ENCODE data around the gene KIAA0232. TPM values are rescaled to one million over a fixed set of nuclear protein-coding genes. Genes with fewer than 3 reads are reported as not detected.
A peak's percentile ranks its signal among the peaks of the same experiment; 100 is the strongest.

KIAA0232 gene
- total RNA-seq, 4 donors from 2014 or later, result 19.8 to 73.6 (median 49.5) TPM

- Histone ChIP-seq H3K4me3 (no peak overlapping the region), H3K36me3 (no peaks in the 10 kb centered on the region), H3K4me1 (peaks cover 0 to 12% (median 0%) of the 10 kb centered on the region in 4 donors), H3K9me3 (no peaks in the 10 kb centered on the region), H3K27me3 (no peaks in the 10 kb centered on the region), H3K27ac (no peak overlapping the region)
- DNase-seq, result no peak
- no peak for TF ChIP-seq CTCF (IDR thresholded peaks at IDR 0.05)
- TF ChIP-seq POLR2A (IDR thresholded peaks at IDR 0.05), result no peak
Measured at GRCh38 chr4:6742507-6742906, 40.0 kb upstream of the KIAA0232 start.

- TF ChIP-seq POLR2A (IDR thresholded peaks at IDR 0.05) (no peak), CTCF (IDR thresholded peaks at IDR 0.05) (no peak)
- Histone ChIP-seq H3K27me3 (no peaks in the 10 kb centered on the region), H3K36me3 (no peaks in the 10 kb centered on the region), H3K27ac (no peak overlapping the region), H3K9me3 (no peaks in the 10 kb centered on the region), H3K4me3 (no peak overlapping the region), H3K4me1 (peaks cover 0 to 17% (median 3%) of the 10 kb centered on the region in 4 donors)
- peak in 1 of 3 donors; percentile 39 for DNase-seq
Measured at GRCh38 chr4:6742989-6743388, 39.5 kb upstream of the KIAA0232 start.

GRCh38 chr4:6746721-6747293, 35.7 kb upstream of the KIAA0232 start:
- Histone ChIP-seq H3K27me3 (no peaks in the 10 kb centered on the region), H3K9me3 (no peaks in the 10 kb centered on the region), H3K4me1 (peaks cover 0 to 44% (median 15%) of the 10 kb centered on the region in 4 donors), H3K4me3 (no peak overlapping the region), H3K36me3 (no peaks in the 10 kb centered on the region), H3K27ac (peak overlapping the region in 3 of 4 donors; percentile 50 to 96 (median 88))
- TF ChIP-seq POLR2A (IDR thresholded peaks at IDR 0.05), result no peak
- TF ChIP-seq CTCF (IDR thresholded peaks at IDR 0.05), result no peak
- peak in 2 of 3 donors; percentile 49 to 74 for DNase-seq

GRCh38 chr4:6747294-6748051, 35.1 kb upstream of the KIAA0232 start:
- Histone ChIP-seq H3K36me3 (no peaks in the 10 kb centered on the region), H3K9me3 (no peaks in the 10 kb centered on the region), H3K4me1 (peaks cover 0 to 44% (median 15%) of the 10 kb centered on the region in 4 donors), H3K4me3 (no peak overlapping the region), H3K27me3 (no peaks in the 10 kb centered on the region), H3K27ac (peak overlapping the region in 3 of 4 donors; percentile 74 to 96 (median 88))
- DNase-seq, result peak in 2 of 3 donors; percentile 86 to 89
- TF ChIP-seq POLR2A (IDR thresholded peaks at IDR 0.05) (peak; percentile 66 to 91), CTCF (IDR thresholded peaks at IDR 0.05) (no peak)

- no peak for TF ChIP-seq CTCF (IDR thresholded peaks at IDR 0.05)
- no peak for TF ChIP-seq POLR2A (IDR thresholded peaks at IDR 0.05)
- H3K27ac ChIP-seq, result peak overlapping the region in 3 of 4 donors; percentile 74 to 96 (median 88)
- no peaks in the 10 kb centered on the region for H3K27me3 ChIP-seq
- peaks cover 0 to 52% (median 15%) of the 10 kb centered on the region in 4 donors for H3K4me1 ChIP-seq
- no peak for DNase-seq
- no peaks in the 10 kb centered on the region for H3K9me3 ChIP-seq
- no peaks in the 10 kb centered on the region for H3K36me3 ChIP-seq
- H3K4me3 ChIP-seq, result no peak overlapping the region
Measured at GRCh38 chr4:6748286-6748685, 34.2 kb upstream of the KIAA0232 start.
